Calu3 (cell line): Measurements from ENCODE around the gene ADAM19. TPM values are rescaled to one million over a fixed set of nuclear protein-coding genes. Genes with fewer than 3 reads are reported as not detected.

ENCODE experiments used
- BruUV-seq: library from RNA; stranded (reverse); fragments of 400-500 nt; replicated peaks from 2 replicates; lab custom pipeline; 2021; lab: Mats Ljungman, UMichigan
- CTCF ChIA-PET: fragments of 300-600 bp; sonication (Branson Sonifier 250); formaldehyde crosslinking; loops from one replicate; lab custom pipeline; 2022; ENCODE audit warnings: antibody characterized with exemption; lab: Charles Lee
- DNase-seq: peaks from one replicate; pipeline ENCODE4 v3.0.0; 2022
- H3K27ac Mint-ChIP-seq: one replicate; pipeline ENCODE4 v1.8.0; 2022; ENCODE audit warnings: mixed read lengths; ENCODE audit not compliant: unreplicated experiment
- H3K27me3 Mint-ChIP-seq: one replicate; pipeline ENCODE4 v1.8.0; 2022; ENCODE audit warnings: mixed read lengths; ENCODE audit not compliant: unreplicated experiment
- H3K36me3 Mint-ChIP-seq: one replicate; pipeline ENCODE4 v1.8.0; 2022; ENCODE audit warnings: mild to moderate bottlenecking, moderate library complexity, mixed read lengths; ENCODE audit not compliant: insufficient read depth, unreplicated experiment
- H3K4me1 Mint-ChIP-seq: one replicate; pipeline ENCODE4 v1.8.0; 2022; ENCODE audit warnings: mild to moderate bottlenecking, low read depth, mixed read lengths; ENCODE audit not compliant: unreplicated experiment
- H3K4me3 Mint-ChIP-seq: one replicate; pipeline ENCODE4 v1.8.0; 2022; ENCODE audit warnings: mild to moderate bottlenecking, low read depth, moderate library complexity, mixed read lengths; ENCODE audit not compliant: unreplicated experiment
- H3K9me3 Mint-ChIP-seq: one replicate; pipeline ENCODE4 v1.8.0; 2022; ENCODE audit warnings: low read depth, mixed read lengths; ENCODE audit not compliant: unreplicated experiment
- CTCF ChIP-seq: fragments of 200-600 bp; IDR thresholded peaks from one replicate; pipeline ENCODE4 v1.8.0; 2022; ENCODE audit warnings: antibody characterized with exemption; ENCODE audit not compliant: unreplicated experiment
- intact Hi-C: fragments of 100-400 bp; cut with micrococcal nuclease; formaldehyde crosslinking; loops from one replicate; pipeline ENCODE4 v1.10.0; 2022; ENCODE audit not compliant: unreplicated experiment
- total RNA-seq: library from RNA; stranded (reverse); gene quantifications from 2 replicates; pipeline ENCODE4 v1.2.3, GENCODE V29; 2022

The ADAM19 gene
- total RNA-seq, 1 experiment from 2014 or later = 16.2 TPM

- Mint-ChIP-seq H3K4me3 (no peak overlapping the region), H3K4me1 (peaks cover 6% of the 10 kb centered on the region), H3K36me3 (no peaks in the 10 kb centered on the region), H3K9me3 (no peaks in the 10 kb centered on the region), H3K27ac (no peak overlapping the region), H3K27me3 (no peaks in the 10 kb centered on the region)
- TF ChIP-seq CTCF = no peak
- BruUV-seq = no TSS peak
- DNase-seq = no peak
- intact Hi-C loops = no loop called here
- CTCF ChIA-PET = no interaction called here
These were observed 50.7 kb downstream of the ADAM19 start for GRCh38 chr5:157524887-157525286.

- no peaks in the 10 kb centered on the region for H3K36me3 Mint-ChIP-seq
- CTCF ChIA-PET = no interaction called here
- H3K27ac Mint-ChIP-seq = no peak overlapping the region
- no peaks in the 10 kb centered on the region for H3K27me3 Mint-ChIP-seq
- H3K9me3 Mint-ChIP-seq = no peaks in the 10 kb centered on the region
- no TSS peak for BruUV-seq
- no peak for TF ChIP-seq CTCF
- peaks cover 6% of the 10 kb centered on the region for H3K4me1 Mint-ChIP-seq
- no peak overlapping the region for H3K4me3 Mint-ChIP-seq
- DNase-seq = no peak
- intact Hi-C loops = no loop called here
These were observed 51.6 kb downstream of the ADAM19 start for GRCh38 chr5:157523976-157524375.

GRCh38 chr5:157521704-157522029 is 53.9 kb downstream of the ADAM19 start:
- H3K9me3 Mint-ChIP-seq = no peaks in the 10 kb centered on the region
- intact Hi-C loops = no loop called here
- BruUV-seq = no TSS peak
- CTCF ChIA-PET = no interaction called here
- H3K27me3 Mint-ChIP-seq = no peaks in the 10 kb centered on the region
- DNase-seq = no peak
- H3K27ac Mint-ChIP-seq = no peak overlapping the region
- H3K4me3 Mint-ChIP-seq = no peak overlapping the region
- no peak for TF ChIP-seq CTCF
- H3K36me3 Mint-ChIP-seq = no peaks in the 10 kb centered on the region
- peaks cover 6% of the 10 kb centered on the region for H3K4me1 Mint-ChIP-seq

GRCh38 chr5:157520911-157521703 is 54.5 kb downstream of the ADAM19 start:
- Mint-ChIP-seq H3K4me1 (peaks cover 6% of the 10 kb centered on the region), H3K27ac (no peak overlapping the region), H3K4me3 (no peak overlapping the region), H3K9me3 (no peaks in the 10 kb centered on the region), H3K36me3 (no peaks in the 10 kb centered on the region), H3K27me3 (no peaks in the 10 kb centered on the region)
- no peak for TF ChIP-seq CTCF
- CTCF ChIA-PET = no interaction called here
- intact Hi-C loops = no loop called here
- no peak for DNase-seq
- no TSS peak for BruUV-seq
